GM19455 (cell line): Measurements from ENCODE around the gene MIS18BP1.
"Not testable (repeated sequence)": the region's sequence is repeated elsewhere in the genome, so short reads cannot be mapped to it uniquely, and the experiment has no call there.

Experiments used
- ATAC-seq: cut with Tn5 transposase; IDR thresholded peaks from one replicate; pipeline ENCODE4 v1.9.1; 2021; ENCODE audit not compliant: unreplicated experiment

The MIS18BP1 gene

GRCh38 chr14:45246691-45247090 is 6.3 kb downstream of the MIS18BP1 start:
- ATAC-seq = no peak

GRCh38 chr14:45246151-45246550 is 6.9 kb downstream of the MIS18BP1 start:
- ATAC-seq = no peak

GRCh38 chr14:45242706-45243105 is 10.3 kb downstream of the MIS18BP1 start:
- no peak for ATAC-seq

GRCh38 chr14:45238988-45239387 is 14.0 kb downstream of the MIS18BP1 start:
- no peak for ATAC-seq

- no peak for ATAC-seq
These were observed 25.4 kb downstream of the MIS18BP1 start for GRCh38 chr14:45227566-45227965.

- no peak for ATAC-seq
These were observed 30.3 kb downstream of the MIS18BP1 start for GRCh38 chr14:45222485-45223262.

GRCh38 chr14:45214341-45214740 is 38.7 kb downstream of the MIS18BP1 start:
- ATAC-seq = not testable (repeated sequence)

GRCh38 chr14:45213716-45214115 is 39.3 kb downstream of the MIS18BP1 start:
- ATAC-seq = not testable (repeated sequence)

GRCh38 chr14:45212231-45212630 is 40.8 kb downstream of the MIS18BP1 start:
- no peak for ATAC-seq

GRCh38 chr14:45211295-45211694 is 41.7 kb downstream of the MIS18BP1 start:
- no peak for ATAC-seq

GRCh38 chr14:45210159-45210558 is 42.8 kb downstream of the MIS18BP1 start:
- no peak for ATAC-seq

- no peak for ATAC-seq
These were observed 48.8 kb downstream of the MIS18BP1 start for GRCh38 chr14:45204241-45204640.

GRCh38 chr14:45201905-45202304 is 51.1 kb downstream of the MIS18BP1 start:
- ATAC-seq = no peak

GRCh38 chr14:45199230-45199629 is 53.8 kb downstream of the MIS18BP1 start:
- no peak for ATAC-seq

GRCh38 chr14:45198551-45198950 is 54.5 kb downstream of the MIS18BP1 start:
- ATAC-seq = no peak

GRCh38 chr14:45194964-45195363 is 58.0 kb downstream of the MIS18BP1 start:
- ATAC-seq = no peak

- no peak for ATAC-seq
These were observed 67.7 kb downstream of the MIS18BP1 start for GRCh38 chr14:45185100-45185814.

- ATAC-seq = no peak
These were observed 71.2 kb downstream of the MIS18BP1 start for GRCh38 chr14:45181806-45182205.

- ATAC-seq = no peak
These were observed 71.7 kb downstream of the MIS18BP1 start for GRCh38 chr14:45181329-45181728.

- ATAC-seq = no peak
These were observed 75.9 kb downstream of the MIS18BP1 start for GRCh38 chr14:45177076-45177475.

GRCh38 chr14:45169906-45170305 is 83.1 kb downstream of the MIS18BP1 start:
- ATAC-seq = no peak

GRCh38 chr14:45156067-45156466 is 96.9 kb downstream of the MIS18BP1 start:
- ATAC-seq = no peak
